HS-27A (cell line): ENCODE data around the gene HSPA14.
"Not testable (repeated sequence)": the region's sequence is repeated elsewhere in the genome, so short reads cannot be mapped to it uniquely, and the experiment has no call there.

Source experiments
- DNase-seq: peaks from one replicate; pipeline ENCODE4 v3.0.0-alpha.2; 2012; ENCODE audit warnings: low read depth, missing footprints

HSPA14 gene

GRCh38 chr10:14837757-14838581 lies at the start of gene HSPA14, which contains the start of the genes CDNF and MSANTD7:
Gene HSPA14 (plus strand): TSS chr10:14838306. CDS start chr10:14838403, 97 bp downstream.
Gene CDNF (minus strand): TSS chr10:14838037. CDS start chr10:14837946, 91 bp downstream.
Gene MSANTD7 (plus strand): TSS chr10:14838306. CDS start chr10:14842285, 3,979 bp downstream.
- DNase-seq = peak; percentile 88

GRCh38 chr10:14798636-14799035 lies 39.5 kb upstream of the HSPA14 start:
- DNase-seq = no peak

GRCh38 chr10:14800397-14800796 lies 37.7 kb upstream of the HSPA14 start:
- DNase-seq = no peak

- DNase-seq = no peak
These were observed 36.4 kb upstream of the HSPA14 start for GRCh38 chr10:14801723-14802122.

GRCh38 chr10:14803827-14804226 lies 34.3 kb upstream of the HSPA14 start:
- DNase-seq = no peak

GRCh38 chr10:14806318-14806717 lies 31.8 kb upstream of the HSPA14 start:
- DNase-seq = no peak

GRCh38 chr10:14810969-14811953 lies 26.8 kb upstream of the HSPA14 start:
- no peak for DNase-seq

- no peak for DNase-seq
These were observed 25.8 kb upstream of the HSPA14 start for GRCh38 chr10:14812271-14812670.

- DNase-seq = no peak
These were observed 22.4 kb upstream of the HSPA14 start for GRCh38 chr10:14815681-14816080.

GRCh38 chr10:14816717-14817116 lies 21.4 kb upstream of the HSPA14 start:
- DNase-seq = not testable (repeated sequence)

- DNase-seq = peak; percentile 79
These were observed 17.9 kb upstream of the HSPA14 start for GRCh38 chr10:14820010-14820774.

- DNase-seq = no peak
These were observed 17.3 kb upstream of the HSPA14 start for GRCh38 chr10:14820775-14821154.

GRCh38 chr10:14821635-14822375 lies 16.3 kb upstream of the HSPA14 start:
- no peak for DNase-seq

GRCh38 chr10:14822879-14823755 lies 15.0 kb upstream of the HSPA14 start:
- DNase-seq = no peak

GRCh38 chr10:14823966-14824365 lies 14.1 kb upstream of the HSPA14 start:
- no peak for DNase-seq

- no peak for DNase-seq
These were observed 11.9 kb upstream of the HSPA14 start for GRCh38 chr10:14826076-14826829.

- DNase-seq = no peak
These were observed 5.0 kb upstream of the HSPA14 start for GRCh38 chr10:14833106-14833505.

GRCh38 chr10:14836208-14836607 lies 1.9 kb upstream of the HSPA14 start:
- no peak for DNase-seq
